Measurements from ENCODE around the gene SQSTM1. TPM values are rescaled to one million over a fixed set of nuclear protein-coding genes. Genes with fewer than 3 reads are reported as not detected.

Gene SQSTM1
- total RNA-seq, 1 experiment from 2014 or later, result 341 TPM

GRCh38 chr5:179776411-179776938, 44.2 kb upstream of the SQSTM1 start:
- no peak for ATAC-seq
- ChIA-PET POLR2A (ENCODE audit: unreplicated experiment) (interaction anchor here (0.6 kb wide), 1 partner anchor 76 kb away, joined by 3 read pairs; no protein-coding TSS in a partner anchor), CTCF (no interaction called here)
- Histone ChIP-seq H3K36me3 (ENCODE audit: low read depth, low read length) (peaks cover 5% of the 10 kb centered on the region; the same call in 1 of the 2 replicates), H3K9me2 (replicated peaks; ENCODE audit: low read length) (no peaks in the 10 kb centered on the region), H3K79me2 (ENCODE audit: low read length) (no peaks in the 10 kb centered on the region), H3K4me2 (ENCODE audit: low read length) (no peak overlapping the region), H3K27ac (ENCODE audit: low read length) (no peak overlapping the region), H3K9ac (ENCODE audit: low read length) (no peak overlapping the region), H2AFZ (ENCODE audit: low read length) (no peak overlapping the region), H3K4me1 (ENCODE audit: insufficient read depth, low read length) (no peaks in the 10 kb centered on the region), H3K9me3 (ENCODE audit: low read length) (no peaks in the 10 kb centered on the region), H3K4me3 (ENCODE audit: low read length) (no peak overlapping the region), H3K27me3 (ENCODE audit: low read length) (no peaks in the 10 kb centered on the region), H3F3A (ENCODE audit: low read length, unreplicated experiment) (no peaks in the 10 kb centered on the region), H4K20me1 (ENCODE audit: low read length) (no peaks in the 10 kb centered on the region)
- BruUV-seq (replicated peaks), result no TSS peak
- DNase-seq, result no peak
- TF ChIP-seq EZH2 (IDR thresholded peaks at IDR 0.05; ENCODE audit: low read length, unreplicated experiment) (no peak), CTCF (conservative IDR thresholded peaks at IDR 0.05; ENCODE audit: low read depth, low read length) (no peak), EZH2phosphoT487 (IDR thresholded peaks at IDR 0.05; ENCODE audit: borderline replicate concordance, low read length) (no peak)
- intact Hi-C loops (cut with micrococcal nuclease), result no loop called here

DNA sequence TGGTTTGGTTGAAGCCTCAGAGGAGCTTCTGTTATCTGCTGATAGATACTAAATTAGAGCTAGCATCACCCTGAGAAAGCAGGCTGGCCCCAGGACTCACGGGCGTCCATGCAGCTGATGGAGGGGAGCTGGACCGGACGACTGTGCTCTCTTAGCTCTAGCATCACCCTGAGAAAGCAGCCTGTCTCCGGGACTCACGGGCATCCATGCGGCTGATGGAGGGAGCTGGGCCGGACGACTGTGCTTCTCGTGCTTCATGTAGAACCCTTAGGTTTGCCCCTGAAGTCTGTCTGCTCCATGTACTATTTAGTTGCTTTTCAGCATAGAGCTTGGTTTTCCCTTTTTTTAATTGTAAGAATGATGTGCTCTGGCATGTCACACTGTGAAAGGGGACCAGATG, 43.2 kb upstream of the SQSTM1 start:
- no peak for ATAC-seq
- intact Hi-C loops (cut with micrococcal nuclease), result no loop called here
- no peaks in the 10 kb centered on the region for H3K4me1 ChIP-seq (ENCODE audit: insufficient read depth, low read length)
- H3K4me3 ChIP-seq (ENCODE audit: low read length), result no peak overlapping the region
- TF ChIP-seq EZH2 (IDR thresholded peaks at IDR 0.05; ENCODE audit: low read length, unreplicated experiment), result no peak
- no peak for TF ChIP-seq CTCF (conservative IDR thresholded peaks at IDR 0.05; ENCODE audit: low read depth, low read length)
- no peak for TF ChIP-seq EZH2phosphoT487 (IDR thresholded peaks at IDR 0.05; ENCODE audit: borderline replicate concordance, low read length)
- H3K4me2 ChIP-seq (ENCODE audit: low read length), result no peak overlapping the region
- peaks cover under 1% of the 10 kb centered on the region; the same call in 1 of the 2 replicates for H3K36me3 ChIP-seq (ENCODE audit: low read depth, low read length)
- no peaks in the 10 kb centered on the region for H3K27me3 ChIP-seq (ENCODE audit: low read length)
- H4K20me1 ChIP-seq (ENCODE audit: low read length), result no peaks in the 10 kb centered on the region
- ChIA-PET CTCF (no interaction called here), POLR2A (ENCODE audit: unreplicated experiment) (no interaction called here)
- BruUV-seq (replicated peaks), result no TSS peak
- no peaks in the 10 kb centered on the region for H3K9me3 ChIP-seq (ENCODE audit: low read length)
- no peaks in the 10 kb centered on the region for H3K79me2 ChIP-seq (ENCODE audit: low read length)
- H3K27ac ChIP-seq (ENCODE audit: low read length), result no peak overlapping the region
- no peak for DNase-seq
- H3F3A ChIP-seq (ENCODE audit: low read length, unreplicated experiment), result no peaks in the 10 kb centered on the region
- H2AFZ ChIP-seq (ENCODE audit: low read length), result no peak overlapping the region
- no peak overlapping the region for H3K9ac ChIP-seq (ENCODE audit: low read length)
- H3K9me2 ChIP-seq (replicated peaks; ENCODE audit: low read length), result no peaks in the 10 kb centered on the region

DNA sequence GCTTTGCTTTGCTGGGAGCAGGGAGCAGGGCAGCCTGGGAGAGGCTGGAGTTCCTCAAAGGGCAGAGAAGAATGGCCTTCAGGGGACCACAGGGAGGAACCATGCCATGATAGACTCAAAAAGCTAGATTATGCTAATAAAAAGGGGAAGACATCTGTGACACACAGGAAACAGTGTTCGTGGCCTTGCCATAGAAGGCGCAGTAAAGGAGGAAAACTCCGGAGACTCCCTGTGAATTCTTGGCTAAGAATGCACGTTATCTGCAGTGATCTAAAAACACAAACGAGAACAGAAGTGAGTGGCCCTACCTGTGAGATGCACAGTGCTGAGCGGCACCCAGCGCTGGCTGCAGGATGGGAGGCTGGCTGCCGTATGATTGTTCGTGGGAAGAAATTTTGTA, 42.8 kb upstream of the SQSTM1 start:
- no peak for DNase-seq
- intact Hi-C loops (cut with micrococcal nuclease), result no loop called here
- ChIA-PET CTCF (no interaction called here), POLR2A (ENCODE audit: unreplicated experiment) (no interaction called here)
- Histone ChIP-seq H3K79me2 (ENCODE audit: low read length) (no peaks in the 10 kb centered on the region), H3K4me2 (ENCODE audit: low read length) (no peak overlapping the region), H3F3A (ENCODE audit: low read length, unreplicated experiment) (no peaks in the 10 kb centered on the region), H3K27me3 (ENCODE audit: low read length) (no peaks in the 10 kb centered on the region), H3K36me3 (ENCODE audit: low read depth, low read length) (no peaks in the 10 kb centered on the region; the same call in 1 of the 2 replicates), H3K9me2 (replicated peaks; ENCODE audit: low read length) (no peaks in the 10 kb centered on the region), H3K27ac (ENCODE audit: low read length) (no peak overlapping the region), H3K9ac (ENCODE audit: low read length) (no peak overlapping the region), H3K4me3 (ENCODE audit: low read length) (no peak overlapping the region), H3K4me1 (ENCODE audit: insufficient read depth, low read length) (no peaks in the 10 kb centered on the region), H3K9me3 (ENCODE audit: low read length) (no peaks in the 10 kb centered on the region), H2AFZ (ENCODE audit: low read length) (no peak overlapping the region), H4K20me1 (ENCODE audit: low read length) (no peaks in the 10 kb centered on the region)
- no peak for ATAC-seq
- no TSS peak for BruUV-seq (replicated peaks)
- TF ChIP-seq EZH2 (IDR thresholded peaks at IDR 0.05; ENCODE audit: low read length, unreplicated experiment), result no peak

Data from PC-3 (cell line).